Small intestine (tissue), 7 donors: ENCODE data around the gene TDRD12. TPM values are rescaled to one million over a fixed set of nuclear protein-coding genes. Genes with fewer than 3 reads are reported as not detected.
"Not testable (repeated sequence)": the region's sequence is repeated elsewhere in the genome, so short reads cannot be mapped to it uniquely, and the experiment has no call there.

ENCODE experiments used
- DNase-seq, 2 donors: peaks; one replicate each; pipeline versions ENCODE4 v3.0.0 to v3.0.0-alpha.2; 2013
- FAIRE-seq: peaks from 2 replicates; lab custom pipeline; 2012; peaks lifted over from hg19 to GRCh38; lab: Jason Lieb, UNC
- H3K27ac ChIP-seq, 3 donors: one replicate each; pipeline ENCODE4 v1.5.1; 2013; ENCODE audit warnings: low read length in 2 of 3, mild to moderate bottlenecking in 2 of 3, control low read depth in 1 of 3, inconsistent platforms in 1 of 3, low read depth in 1 of 3, moderate library complexity in 1 of 3
- H3K27me3 ChIP-seq, 3 donors: one replicate each; pipeline ENCODE4 v1.6.1; 2013; ENCODE audit warnings: low read length in 3 of 3, inconsistent platforms in 1 of 3; ENCODE audit not compliant: control insufficient read depth in 3 of 3, insufficient read depth in 3 of 3
- H3K36me3 ChIP-seq, 3 donors: one replicate each; pipeline ENCODE4 v1.6.1; 2013; ENCODE audit warnings: low read length in 3 of 3, inconsistent platforms in 1 of 3, low read depth in 1 of 3, mild to moderate bottlenecking in 1 of 3, moderate library complexity in 1 of 3; ENCODE audit not compliant: control insufficient read depth in 3 of 3, insufficient read depth in 2 of 3
- H3K4me1 ChIP-seq, 3 donors: one replicate each; pipeline ENCODE4 v1.6.1; 2013; ENCODE audit warnings: low read length in 2 of 3, inconsistent platforms in 1 of 3, low read depth in 1 of 3, mild to moderate bottlenecking in 1 of 3, moderate library complexity in 1 of 3; ENCODE audit not compliant: control insufficient read depth in 3 of 3, insufficient read depth in 2 of 3
- H3K4me3 ChIP-seq, 3 donors: one replicate each; pipeline ENCODE4 v1.5.1; 2013; ENCODE audit warnings: low read length in 3 of 3, control low read depth in 1 of 3, inconsistent platforms in 1 of 3, low read depth in 1 of 3, mild to moderate bottlenecking in 1 of 3, moderate library complexity in 1 of 3
- H3K9me3 ChIP-seq, 2 donors: one replicate each; pipeline ENCODE4 v1.6.1; 2013; ENCODE audit warnings: low read depth in 1 of 2, low read length in 1 of 2; ENCODE audit not compliant: control insufficient read depth in 2 of 2, insufficient read depth in 1 of 2
- WGBS, 3 donors: extraction: QIAGEN DNeasy Blood & Tissue Kit; methylation state at CpG; one replicate each; pipeline ENCODE4 v1.1.7; 2013; 5-methylcytosine and 5-hydroxymethylcytosine counted together
- polyA plus RNA-seq, 4 donors: library from polyadenylated mRNA; stranded (reverse) in 3 of 4; unstranded in 1 of 4; fragments of 200-250 nt in 3 of 4; fragments of 120-200 nt in 1 of 4; gene quantifications; one replicate each; pipeline versions ENCODE4 v1.2.1 to v1.2.3, GENCODE V29; 2013
- donor health status: healthy with polysubstance abuse.
- donor health status: control.
- donor health status: control.
- donor health status: Bipolar disorder and iron deficiency.
- donor health status: healthy.

TDRD12 gene
- polyA plus RNA-seq, 4 donors = 0.12 to 0.46 (median 0.22) TPM; not detected in 1

GRCh38 chr19:32828139-32828538, 108.6 kb downstream of the TDRD12 start:
- peaks cover 0 to 30% (median 7%) of the 10 kb centered on the region in 3 donors for H3K36me3 ChIP-seq
- FAIRE-seq (no peak), DNase-seq (no peak)
- WGBS, 3 donors = 88 to 99% (median 90%) methylated on average over 4 of the region's 4 CpGs
- no peaks in the 10 kb centered on the region for H3K9me3 ChIP-seq
- no peak overlapping the region for H3K4me3 ChIP-seq
- H3K4me1 ChIP-seq = no peaks in the 10 kb centered on the region
- no peak overlapping the region for H3K27ac ChIP-seq
- H3K27me3 ChIP-seq = peaks cover 0 to 4% (median 0%) of the 10 kb centered on the region in 3 donors

- H3K27ac ChIP-seq = no peak overlapping the region
- 84 to 89% (median 86%) methylated on average over 15 of the region's 15 CpGs for WGBS, 3 donors
- no peak overlapping the region for H3K4me3 ChIP-seq
- peaks cover 0 to 30% (median 7%) of the 10 kb centered on the region in 3 donors for H3K36me3 ChIP-seq
- H3K9me3 ChIP-seq = no peaks in the 10 kb centered on the region
- no peak for DNase-seq
- H3K4me1 ChIP-seq = no peaks in the 10 kb centered on the region
- FAIRE-seq = no peak
- peaks cover 0 to 2% (median 0%) of the 10 kb centered on the region in 3 donors for H3K27me3 ChIP-seq
Measured at GRCh38 chr19:32828643-32829344, 109.2 kb downstream of the TDRD12 start.

GRCh38 chr19:32829345-32829896, 109.9 kb downstream of the TDRD12 start:
- Histone ChIP-seq H3K27ac (no peak overlapping the region), H3K36me3 (peaks cover 0 to 30% (median 7%) of the 10 kb centered on the region in 3 donors), H3K27me3 (no peaks in the 10 kb centered on the region), H3K4me3 (no peak overlapping the region), H3K9me3 (no peaks in the 10 kb centered on the region), H3K4me1 (no peaks in the 10 kb centered on the region)
- no peak for FAIRE-seq
- WGBS, 3 donors = 81 to 89% (median 86%) methylated on average over 10 of the region's 10 CpGs
- no peak for DNase-seq

- 90 to 93% (median 91%) methylated on average over 8 of the region's 8 CpGs for WGBS, 3 donors
- peaks cover 0 to 28% (median 7%) of the 10 kb centered on the region in 3 donors for H3K36me3 ChIP-seq
- no peaks in the 10 kb centered on the region for H3K4me1 ChIP-seq
- no peak for DNase-seq
- no peaks in the 10 kb centered on the region for H3K9me3 ChIP-seq
- no peak overlapping the region for H3K27ac ChIP-seq
- no peaks in the 10 kb centered on the region for H3K27me3 ChIP-seq
- H3K4me3 ChIP-seq = no peak overlapping the region
- FAIRE-seq = no peak
Measured at GRCh38 chr19:32830231-32831014, 110.9 kb downstream of the TDRD12 start.

- H3K4me1 ChIP-seq = no peaks in the 10 kb centered on the region
- FAIRE-seq (no peak), DNase-seq (no peak)
- no peaks in the 10 kb centered on the region for H3K27me3 ChIP-seq
- H3K27ac ChIP-seq = no peak overlapping the region
- H3K4me3 ChIP-seq = no peak overlapping the region
- WGBS, 3 donors = 82 to 89% (median 84%) methylated on average over 5 of the region's 5 CpGs
- no peaks in the 10 kb centered on the region for H3K9me3 ChIP-seq
- peaks cover 0 to 28% (median 7%) of the 10 kb centered on the region in 3 donors for H3K36me3 ChIP-seq
Measured at GRCh38 chr19:32831611-32832010, 112.0 kb downstream of the TDRD12 start.

- not testable (repeated sequence) for H3K27me3 ChIP-seq, H3K4me1 ChIP-seq, H3K27ac ChIP-seq, FAIRE-seq, H3K9me3 ChIP-seq, H3K4me3 ChIP-seq, DNase-seq
- 94 to 96% (median 94%) methylated on average over 12 of the region's 12 CpGs for WGBS, 3 donors
- peaks cover 0 to 28% (median 7%) of the 10 kb centered on the region in 3 donors for H3K36me3 ChIP-seq
Measured at GRCh38 chr19:32832094-32832493, 112.5 kb downstream of the TDRD12 start.

GRCh38 chr19:32832825-32833224, 113.3 kb downstream of the TDRD12 start:
- WGBS, 3 donors = 77 to 88% (median 82%) methylated on average over 7 of the region's 7 CpGs
- DNase-seq, H3K4me3 ChIP-seq, H3K27ac ChIP-seq, H3K4me1 ChIP-seq, H3K27me3 ChIP-seq, H3K9me3 ChIP-seq, FAIRE-seq: not testable (repeated sequence)
- H3K36me3 ChIP-seq = peaks cover 0 to 24% (median 7%) of the 10 kb centered on the region in 3 donors

- FAIRE-seq, H3K27ac ChIP-seq, DNase-seq, H3K4me1 ChIP-seq, H3K4me3 ChIP-seq, H3K27me3 ChIP-seq, H3K9me3 ChIP-seq: not testable (repeated sequence)
- peaks cover 0 to 24% (median 7%) of the 10 kb centered on the region in 3 donors for H3K36me3 ChIP-seq
- 89 to 90% (median 90%) methylated on average over 7 of the region's 7 CpGs for WGBS, 3 donors
Measured at GRCh38 chr19:32833388-32833787, 113.8 kb downstream of the TDRD12 start.
